Measurements from ENCODE around the gene MYZAP. TPM values are rescaled to one million over a fixed set of nuclear protein-coding genes. Genes with fewer than 3 reads are reported as not detected.

Gene MYZAP
- total RNA-seq, 1 experiment from 2014 or later: 0.68 TPM

GRCh38 chr15:57698991-57699390 is 107.3 kb downstream of the MYZAP start:
- ATAC-seq: no peak
- TF ChIP-seq NR2C2 (CRISPR knock-in tag; IDR thresholded peaks at IDR 0.05): no peak
- no peak for TF ChIP-seq FOXP1 (CRISPR knock-in tag; IDR thresholded peaks at IDR 0.05; ENCODE audit: borderline replicate concordance)
- no peak for TF ChIP-seq HMGXB4 (CRISPR knock-in tag; IDR thresholded peaks at IDR 0.05)
- TF ChIP-seq CREM (CRISPR knock-in tag; IDR thresholded peaks at IDR 0.05): no peak
- TF ChIP-seq ARID4B (CRISPR knock-in tag; IDR thresholded peaks at IDR 0.05; ENCODE audit: borderline replicate concordance): no peak
- TF ChIP-seq PRRX2 (CRISPR knock-in tag; IDR thresholded peaks at IDR 0.05): no peak
- no peak for TF ChIP-seq MLX (CRISPR knock-in tag; IDR thresholded peaks at IDR 0.05)
- TF ChIP-seq ZNF396 (CRISPR knock-in tag; IDR thresholded peaks at IDR 0.05; ENCODE audit: borderline replicate concordance): no peak
- no peak for TF ChIP-seq ATF6 (CRISPR knock-in tag; IDR thresholded peaks at IDR 0.05)
- TF ChIP-seq CBFB (CRISPR knock-in tag; IDR thresholded peaks at IDR 0.05; ENCODE audit: low read depth): no peak
- no peaks in the 10 kb centered on the region for H3K36me3 Mint-ChIP-seq
- H3K4me1 Mint-ChIP-seq: no peaks in the 10 kb centered on the region
- H3K27ac Mint-ChIP-seq: no peak overlapping the region
- CTCF ChIA-PET: no interaction called here
- no peaks in the 10 kb centered on the region for H3K9me3 Mint-ChIP-seq
- POLR2A ChIA-PET: no interaction called here
- no peak overlapping the region for H3K4me3 Mint-ChIP-seq
- no peak for DNase-seq (ENCODE audit: low spot score)
- peaks cover 46% of the 10 kb centered on the region for H3K27me3 Mint-ChIP-seq (ENCODE audit: low read depth)

GRCh38 chr15:57703387-57703786 is 111.7 kb downstream of the MYZAP start:
- ChIA-PET POLR2A (no interaction called here), CTCF (interaction anchor here (1.0 kb wide), 1 partner anchor 29 kb away, joined by 3 read pairs; no protein-coding TSS in a partner anchor)
- ATAC-seq (no peak), DNase-seq (ENCODE audit: low spot score) (no peak)
- Mint-ChIP-seq H3K4me3 (no peak overlapping the region), H3K27me3 (ENCODE audit: low read depth) (peaks cover 64% of the 10 kb centered on the region), H3K27ac (no peak overlapping the region), H3K36me3 (no peaks in the 10 kb centered on the region), H3K4me1 (peaks cover 10% of the 10 kb centered on the region), H3K9me3 (peaks cover 12% of the 10 kb centered on the region)
- no peak for TF ChIP-seq HMGA2 (CRISPR knock-in tag; IDR thresholded peaks at IDR 0.05)
- no peak for TF ChIP-seq RORB (CRISPR knock-in tag; IDR thresholded peaks at IDR 0.05)
- TF ChIP-seq ZNF317 (CRISPR knock-in tag; IDR thresholded peaks at IDR 0.05; ENCODE audit: borderline replicate concordance, low read depth): no peak
- TF ChIP-seq TEAD4 (CRISPR knock-in tag; IDR thresholded peaks at IDR 0.05): no peak
- TF ChIP-seq JAZF1 (CRISPR knock-in tag; IDR thresholded peaks at IDR 0.05): no peak
- no peak for TF ChIP-seq TP53 (CRISPR knock-in tag; IDR thresholded peaks at IDR 0.05)
- no peak for TF ChIP-seq ZNF425 (CRISPR knock-in tag; conservative IDR thresholded peaks at IDR 0.05)
- no peak for TF ChIP-seq ATF3 (CRISPR knock-in tag; conservative IDR thresholded peaks at IDR 0.05)
- no peak for TF ChIP-seq NR3C1 (CRISPR knock-in tag; conservative IDR thresholded peaks at IDR 0.05; ENCODE audit: low read depth)
- TF ChIP-seq FOXP1 (CRISPR knock-in tag; IDR thresholded peaks at IDR 0.05; ENCODE audit: borderline replicate concordance): no peak
- TF ChIP-seq MAX (CRISPR knock-in tag; IDR thresholded peaks at IDR 0.05): no peak
- TF ChIP-seq PREB (CRISPR knock-in tag; IDR thresholded peaks at IDR 0.05; ENCODE audit: borderline replicate concordance): no peak
